Activated CD4-positive, alpha-beta T cell treated with anti-CD3 and anti-CD28 coated beads for 48 hours (primary cell): Measurements from ENCODE around the gene C13orf42.

Experiments used
- DNase-seq: peaks from one replicate; pipeline ENCODE4 v3.0.0-alpha.2; 2020

C13orf42 gene

GRCh38 chr13:51064753-51065152, 46.3 kb downstream of the C13orf42 start:
- no peak for DNase-seq

DNA sequence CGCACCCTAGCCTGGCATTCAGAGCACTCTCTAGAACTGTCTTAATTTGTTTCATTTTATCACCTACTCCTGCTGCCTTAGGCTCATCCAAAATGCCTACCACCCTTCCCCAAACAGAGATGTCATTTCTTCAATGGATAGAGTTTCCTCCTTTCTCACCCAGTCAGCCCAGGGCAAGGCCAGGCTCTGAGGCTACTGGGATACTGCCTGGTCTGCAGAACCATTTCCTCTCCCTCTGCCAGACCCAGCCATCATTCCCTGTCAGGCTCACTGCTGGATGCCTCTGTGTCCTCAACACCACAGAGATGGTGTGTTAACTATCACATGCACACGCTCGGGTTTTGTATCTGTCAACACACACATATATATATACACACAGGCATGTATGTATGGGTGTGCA, 47.2 kb downstream of the C13orf42 start:
- DNase-seq: no peak

GRCh38 chr13:51058461-51059167, 52.5 kb downstream of the C13orf42 start:
- no peak for DNase-seq

- no peak for DNase-seq
Observed at GRCh38 chr13:51057906-51058305, 53.2 kb downstream of the C13orf42 start.

DNA sequence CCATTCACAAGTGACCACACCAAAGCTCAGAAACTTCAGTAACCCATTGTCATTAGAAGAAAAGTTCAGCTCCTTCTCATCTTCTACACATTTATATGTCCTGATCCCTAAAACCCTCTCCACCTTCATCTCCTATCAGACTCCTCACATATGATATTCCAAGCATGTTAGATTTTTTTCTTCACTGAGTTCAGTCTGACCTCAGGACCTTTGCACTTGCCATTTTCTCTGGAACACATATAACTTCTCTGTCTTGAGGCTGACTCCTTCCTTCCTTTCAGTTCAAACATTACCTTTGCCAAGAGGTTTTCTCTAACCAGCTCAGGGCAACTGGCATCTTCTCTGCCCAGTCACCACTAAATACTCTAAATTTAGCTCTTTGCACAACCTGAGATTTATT, 54.1 kb downstream of the C13orf42 start:
- no peak for DNase-seq

- DNase-seq: no peak
Observed at GRCh38 chr13:51052581-51052980, 58.5 kb downstream of the C13orf42 start.

DNA sequence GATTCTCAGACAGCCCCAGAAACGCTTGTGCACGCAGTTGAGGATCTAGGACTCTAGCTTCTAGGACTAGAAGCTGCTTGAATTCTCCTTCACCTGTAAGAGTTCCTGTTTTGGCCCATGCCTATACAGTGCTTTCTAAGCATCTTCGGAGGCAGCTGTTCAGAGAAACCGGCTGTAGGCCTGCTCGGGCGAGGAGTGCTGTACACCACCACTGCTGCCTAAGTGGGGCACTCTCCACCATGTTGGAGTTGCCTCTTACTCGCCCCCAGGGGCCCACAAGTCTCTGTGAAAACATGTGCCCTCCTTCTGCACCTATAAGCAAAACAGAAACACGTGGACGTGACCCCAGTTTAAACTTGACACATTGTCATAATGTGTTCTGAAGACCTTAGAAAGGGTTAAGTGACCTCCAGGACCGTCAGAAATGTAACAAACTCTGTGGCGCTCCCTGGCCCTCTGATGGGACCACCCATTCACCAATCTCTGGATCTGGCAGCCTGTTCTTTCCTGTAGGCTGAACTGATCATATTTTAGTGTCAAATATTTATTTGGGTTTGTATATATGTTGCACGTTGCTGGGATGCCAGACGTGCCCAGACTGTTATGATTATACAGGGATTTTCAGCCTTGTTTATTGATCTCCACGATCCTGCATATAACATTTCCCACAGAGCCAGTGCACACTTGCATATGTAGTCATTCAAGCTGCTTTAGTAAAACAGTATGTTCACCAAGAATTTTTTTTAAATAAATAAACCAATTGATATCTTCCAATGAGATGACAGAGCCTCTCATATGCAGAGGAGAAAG, 60.8 kb downstream of the C13orf42 start:
- DNase-seq: no peak

DNA sequence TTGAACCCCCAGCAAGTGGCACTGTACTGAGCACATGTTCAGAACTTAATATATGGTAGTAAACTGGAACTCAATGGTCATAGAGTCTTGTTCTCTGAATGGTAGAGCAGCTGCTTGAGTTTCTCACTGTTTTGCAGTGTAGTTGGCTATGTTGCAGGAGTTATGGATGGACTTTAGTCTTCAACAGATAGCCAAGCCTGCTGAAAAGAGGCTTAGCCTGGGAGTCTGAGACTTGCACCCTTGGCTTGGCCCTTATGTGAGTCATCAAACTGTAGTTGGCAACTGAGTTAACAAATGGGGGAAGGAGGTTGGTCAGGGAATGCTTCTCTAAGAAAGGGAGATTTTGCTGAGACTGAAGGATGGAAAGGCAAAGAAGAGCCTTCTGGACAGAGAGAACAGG, 62.5 kb downstream of the C13orf42 start:
- DNase-seq: no peak

DNA sequence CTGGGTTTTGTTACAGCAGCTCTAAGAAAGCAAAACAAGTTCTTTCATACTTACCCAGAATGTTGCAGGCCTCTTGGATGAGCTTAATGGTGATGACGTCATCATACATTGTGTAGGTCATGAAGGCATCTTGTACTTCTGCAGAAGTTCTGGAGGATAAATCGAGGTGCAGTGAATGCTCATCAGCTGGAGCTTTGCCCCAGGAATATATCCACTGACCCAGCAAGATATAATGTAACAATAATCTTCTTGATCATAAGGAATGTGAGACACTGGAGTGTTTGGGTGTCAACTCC, 63.0 kb downstream of the C13orf42 start:
- no peak for DNase-seq

- DNase-seq: no peak
Observed at GRCh38 chr13:51047434-51048165, 63.5 kb downstream of the C13orf42 start.

GRCh38 chr13:51045451-51045850, 65.6 kb downstream of the C13orf42 start:
- no peak for DNase-seq

- DNase-seq: no peak
Observed at GRCh38 chr13:51044023-51044665, 66.9 kb downstream of the C13orf42 start.

DNA sequence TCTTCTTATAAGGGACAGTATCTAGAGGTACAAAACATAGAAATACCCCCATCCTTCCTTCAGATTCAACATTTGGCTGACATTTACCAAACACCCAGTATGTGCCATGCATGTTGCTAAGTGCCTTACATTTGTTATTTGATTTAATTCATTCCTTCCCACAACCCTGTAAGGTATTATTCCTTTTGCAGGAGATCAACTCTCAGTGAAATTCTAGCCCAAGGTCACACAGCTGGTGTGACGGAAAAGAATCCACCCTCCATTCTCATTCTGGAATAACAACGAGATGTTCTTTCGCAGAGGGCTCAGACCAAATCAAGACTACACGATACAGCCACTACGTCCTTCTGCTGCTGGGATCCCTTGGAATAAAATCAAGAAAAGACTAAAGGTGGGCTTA, 67.8 kb downstream of the C13orf42 start:
- DNase-seq: no peak

- no peak for DNase-seq
Observed at GRCh38 chr13:51041710-51042109, 69.4 kb downstream of the C13orf42 start.

DNA sequence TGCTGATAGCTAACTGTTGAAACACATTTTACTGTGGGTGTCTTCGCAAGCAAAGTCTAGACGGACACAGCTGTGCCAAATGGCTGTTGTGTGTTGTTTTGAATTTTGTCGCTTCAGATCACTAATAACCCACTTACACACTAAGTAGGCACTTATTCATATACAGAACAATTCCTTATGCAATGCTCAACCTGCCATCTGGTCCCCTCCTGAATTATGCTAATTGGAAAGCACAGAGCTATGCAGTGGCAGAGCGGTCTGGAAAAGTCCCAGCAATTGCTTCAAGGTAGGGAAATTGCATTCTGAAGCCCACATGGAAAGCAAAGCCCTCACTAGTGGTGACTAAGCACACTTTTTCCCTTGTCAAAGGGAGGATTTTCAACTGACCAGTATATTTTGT, 69.9 kb downstream of the C13orf42 start:
- DNase-seq: no peak

DNA sequence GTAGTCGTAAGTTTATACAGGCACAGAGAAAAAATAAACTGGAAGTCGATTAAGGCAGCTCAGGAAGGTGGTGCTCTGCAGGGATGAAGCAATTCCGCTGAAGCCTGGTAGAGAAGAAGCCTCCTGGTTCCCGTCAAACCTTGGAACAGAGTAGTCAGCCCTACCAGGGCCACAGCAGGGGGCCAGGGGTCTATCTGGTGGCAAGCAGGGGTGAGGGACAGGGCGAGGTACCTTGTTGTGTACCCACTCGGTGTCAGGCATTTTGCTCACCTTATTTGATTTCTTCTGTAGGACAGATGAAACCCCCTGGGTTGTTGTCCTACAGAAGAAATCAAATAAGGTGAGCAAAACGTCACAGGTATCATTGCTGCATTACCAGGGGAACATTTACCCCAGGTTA, 70.6 kb downstream of the C13orf42 start:
- no peak for DNase-seq

- no peak for DNase-seq
Observed at GRCh38 chr13:51036418-51036817, 74.7 kb downstream of the C13orf42 start.

GRCh38 chr13:51035978-51036377, 75.1 kb downstream of the C13orf42 start:
- DNase-seq: no peak

- no peak for DNase-seq
Observed at GRCh38 chr13:51035469-51035868, 75.6 kb downstream of the C13orf42 start.

- no peak for DNase-seq
Observed at GRCh38 chr13:51034906-51035305, 76.2 kb downstream of the C13orf42 start.

- DNase-seq: no peak
Observed at GRCh38 chr13:51033421-51034185, 77.5 kb downstream of the C13orf42 start.

DNA sequence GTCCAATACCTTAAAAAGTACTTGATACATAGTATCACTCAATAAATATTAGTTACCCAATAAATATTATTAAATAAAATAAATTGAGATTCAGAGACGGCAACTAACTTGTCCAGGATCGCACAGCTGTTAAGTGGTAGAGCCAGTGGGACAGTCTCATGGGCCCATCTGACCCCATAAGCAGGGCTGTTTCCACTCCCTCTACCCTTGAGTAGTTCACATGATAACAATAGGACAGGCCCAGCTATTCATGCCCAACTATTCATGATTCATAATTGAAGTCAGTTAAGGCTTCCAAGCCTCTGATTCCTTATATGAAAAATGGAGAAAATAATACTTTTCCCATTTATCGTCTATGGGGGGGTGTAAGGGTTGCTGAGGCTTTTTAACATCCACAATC, 78.2 kb downstream of the C13orf42 start:
- DNase-seq: no peak
